ENCODE results near the gene ARFGEF3. TPM values are rescaled to one million over a fixed set of nuclear protein-coding genes. Genes with fewer than 3 reads are reported as not detected.

Gene ARFGEF3
- total RNA-seq, 1 experiment from 2014 or later, result 5.2 TPM

- Histone ChIP-seq H3K36me3 (ENCODE audit: control insufficient read depth, insufficient read depth, low read length) (no peaks in the 10 kb centered on the region), H3K27me3 (replicated peaks; ENCODE audit: control insufficient read depth, insufficient read depth, low read length) (no peaks in the 10 kb centered on the region), H3K4me3 (ENCODE audit: low read depth, low read length) (no peak overlapping the region), H3K4me1 (no peaks in the 10 kb centered on the region), H3K9me3 (no peaks in the 10 kb centered on the region)
- H3K9me3 Mint-ChIP-seq (ENCODE audit: unreplicated experiment), result no peaks in the 10 kb centered on the region
- no peak overlapping the region for H3K4me3 Mint-ChIP-seq (ENCODE audit: unreplicated experiment)
- H3K4me1 Mint-ChIP-seq (ENCODE audit: low read depth, unreplicated experiment), result no peaks in the 10 kb centered on the region
- ChIA-PET POLR2A (no interaction called here), CTCF (no interaction called here)
- no peak overlapping the region for H3K27ac Mint-ChIP-seq (ENCODE audit: unreplicated experiment)
- H3K36me3 Mint-ChIP-seq (ENCODE audit: insufficient read depth, unreplicated experiment), result peaks cover 5% of the 10 kb centered on the region
- H3K27me3 Mint-ChIP-seq (ENCODE audit: insufficient read depth, unreplicated experiment), result no peaks in the 10 kb centered on the region
- BruUV-seq (replicated peaks), result no TSS peak
- intact Hi-C loops (cut with micrococcal nuclease; ENCODE audit: unreplicated experiment), result no loop called here
- no peak for TF ChIP-seq CTCF (IDR thresholded peaks at IDR 0.05; ENCODE audit: insufficient read depth in 1 of 2, low read depth in 1 of 2, low read length in 1 of 2, severe bottlenecking in 1 of 2, unreplicated experiment in 1 of 2)
- no peak for DNase-seq
Observed at GRCh38 chr6:138291849-138292181, 130.1 kb downstream of the ARFGEF3 start.

- ChIA-PET POLR2A (no interaction called here), CTCF (no interaction called here)
- Mint-ChIP-seq H3K27ac (ENCODE audit: unreplicated experiment) (no peak overlapping the region), H3K4me1 (ENCODE audit: low read depth, unreplicated experiment) (no peaks in the 10 kb centered on the region), H3K9me3 (ENCODE audit: unreplicated experiment) (no peaks in the 10 kb centered on the region), H3K4me3 (ENCODE audit: unreplicated experiment) (no peak overlapping the region), H3K36me3 (ENCODE audit: insufficient read depth, unreplicated experiment) (peaks cover under 1% of the 10 kb centered on the region), H3K27me3 (ENCODE audit: insufficient read depth, unreplicated experiment) (no peaks in the 10 kb centered on the region)
- Histone ChIP-seq H3K27me3 (replicated peaks; ENCODE audit: control insufficient read depth, insufficient read depth, low read length) (no peaks in the 10 kb centered on the region), H3K4me3 (ENCODE audit: low read depth, low read length) (no peak overlapping the region), H3K4me1 (no peaks in the 10 kb centered on the region), H3K9me3 (no peaks in the 10 kb centered on the region), H3K36me3 (ENCODE audit: control insufficient read depth, insufficient read depth, low read length) (no peaks in the 10 kb centered on the region)
- intact Hi-C loops (cut with micrococcal nuclease; ENCODE audit: unreplicated experiment), result no loop called here
- no peak for TF ChIP-seq CTCF (IDR thresholded peaks at IDR 0.05; ENCODE audit: insufficient read depth in 1 of 2, low read depth in 1 of 2, low read length in 1 of 2, severe bottlenecking in 1 of 2, unreplicated experiment in 1 of 2)
- DNase-seq, result no peak
- no TSS peak for BruUV-seq (replicated peaks)
Observed at GRCh38 chr6:138292482-138292881, 130.7 kb downstream of the ARFGEF3 start.

GRCh38 chr6:138293428-138294395 is 132.0 kb downstream of the ARFGEF3 start:
- no peak overlapping the region for H3K27ac Mint-ChIP-seq (ENCODE audit: unreplicated experiment)
- Histone ChIP-seq H3K27me3 (replicated peaks; ENCODE audit: control insufficient read depth, insufficient read depth, low read length) (no peaks in the 10 kb centered on the region), H3K36me3 (ENCODE audit: control insufficient read depth, insufficient read depth, low read length) (no peaks in the 10 kb centered on the region), H3K4me1 (no peaks in the 10 kb centered on the region), H3K9me3 (no peaks in the 10 kb centered on the region), H3K4me3 (ENCODE audit: low read depth, low read length) (no peak overlapping the region)
- POLR2A ChIA-PET, result no interaction called here
- DNase-seq, result no peak
- intact Hi-C loops (cut with micrococcal nuclease; ENCODE audit: unreplicated experiment), result no loop called here
- H3K27me3 Mint-ChIP-seq (ENCODE audit: insufficient read depth, unreplicated experiment), result no peaks in the 10 kb centered on the region
- CTCF ChIA-PET, result no interaction called here
- TF ChIP-seq CTCF (IDR thresholded peaks at IDR 0.05; ENCODE audit: insufficient read depth in 1 of 2, low read depth in 1 of 2, low read length in 1 of 2, severe bottlenecking in 1 of 2, unreplicated experiment in 1 of 2), result no peak
- H3K9me3 Mint-ChIP-seq (ENCODE audit: unreplicated experiment), result no peaks in the 10 kb centered on the region
- H3K4me1 Mint-ChIP-seq (ENCODE audit: low read depth, unreplicated experiment), result no peaks in the 10 kb centered on the region
- H3K4me3 Mint-ChIP-seq (ENCODE audit: unreplicated experiment), result no peak overlapping the region
- BruUV-seq (replicated peaks), result no TSS peak
- no peaks in the 10 kb centered on the region for H3K36me3 Mint-ChIP-seq (ENCODE audit: insufficient read depth, unreplicated experiment)
